ENCODE results near the gene MAP3K19.

- no peak for TF ChIP-seq CTCF (optimal IDR thresholded peaks at IDR 0.05 in 1 of 3, IDR thresholded peaks at IDR 0.05 in 1 of 3, conservative IDR thresholded peaks at IDR 0.05 in 1 of 3; ENCODE audit: extremely low read depth in 1 of 3, insufficient read depth in 2 of 3, low read length in 3 of 3)
- no peak for TF ChIP-seq EZH2 (IDR thresholded peaks at IDR 0.05; ENCODE audit: low read length)
These were observed 71.8 kb downstream of the MAP3K19 start for GRCh38 chr2:134975281-134976009.
